Measurements from ENCODE around the gene LIPK. TPM values are rescaled to one million over a fixed set of nuclear protein-coding genes. Genes with fewer than 3 reads are reported as not detected.

LIPK gene
- total RNA-seq, 1 donor: not detected

DNA sequence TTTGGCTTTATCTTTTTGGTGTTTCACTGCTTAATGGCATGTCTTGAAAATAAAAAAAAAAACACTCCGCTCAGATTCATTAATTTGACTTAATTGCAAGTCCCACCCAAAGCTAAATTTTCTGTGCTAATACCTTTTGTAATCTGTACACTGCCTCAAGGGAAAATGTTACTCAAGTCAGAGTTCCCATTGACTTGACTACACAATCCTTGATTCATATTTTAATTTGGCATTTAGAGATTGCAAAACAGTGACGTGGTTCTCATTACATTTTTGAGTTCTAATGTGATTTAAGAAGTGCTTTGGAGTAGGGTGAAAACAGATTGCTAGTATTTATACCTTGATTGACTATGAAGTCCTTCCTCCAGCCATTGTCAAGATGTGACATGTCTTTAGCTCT, 75.2 kb downstream of the LIPK start:
- H3K4me3 ChIP-seq (ENCODE audit: low read depth, low read length): no peak overlapping the region
- TF ChIP-seq, protein P1, sequence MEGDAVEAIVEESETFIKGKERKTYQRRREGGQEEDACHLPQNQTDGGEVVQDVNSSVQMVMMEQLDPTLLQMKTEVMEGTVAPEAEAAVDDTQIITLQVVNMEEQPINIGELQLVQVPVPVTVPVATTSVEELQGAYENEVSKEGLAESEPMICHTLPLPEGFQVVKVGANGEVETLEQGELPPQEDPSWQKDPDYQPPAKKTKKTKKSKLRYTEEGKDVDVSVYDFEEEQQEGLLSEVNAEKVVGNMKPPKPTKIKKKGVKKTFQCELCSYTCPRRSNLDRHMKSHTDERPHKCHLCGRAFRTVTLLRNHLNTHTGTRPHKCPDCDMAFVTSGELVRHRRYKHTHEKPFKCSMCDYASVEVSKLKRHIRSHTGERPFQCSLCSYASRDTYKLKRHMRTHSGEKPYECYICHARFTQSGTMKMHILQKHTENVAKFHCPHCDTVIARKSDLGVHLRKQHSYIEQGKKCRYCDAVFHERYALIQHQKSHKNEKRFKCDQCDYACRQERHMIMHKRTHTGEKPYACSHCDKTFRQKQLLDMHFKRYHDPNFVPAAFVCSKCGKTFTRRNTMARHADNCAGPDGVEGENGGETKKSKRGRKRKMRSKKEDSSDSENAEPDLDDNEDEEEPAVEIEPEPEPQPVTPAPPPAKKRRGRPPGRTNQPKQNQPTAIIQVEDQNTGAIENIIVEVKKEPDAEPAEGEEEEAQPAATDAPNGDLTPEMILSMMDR (IDR thresholded peaks at IDR 0.05; ENCODE audit: insufficient read depth, low read depth, low read length): no peak
- no peak for DNase-seq (ENCODE audit: low read depth)

DNA sequence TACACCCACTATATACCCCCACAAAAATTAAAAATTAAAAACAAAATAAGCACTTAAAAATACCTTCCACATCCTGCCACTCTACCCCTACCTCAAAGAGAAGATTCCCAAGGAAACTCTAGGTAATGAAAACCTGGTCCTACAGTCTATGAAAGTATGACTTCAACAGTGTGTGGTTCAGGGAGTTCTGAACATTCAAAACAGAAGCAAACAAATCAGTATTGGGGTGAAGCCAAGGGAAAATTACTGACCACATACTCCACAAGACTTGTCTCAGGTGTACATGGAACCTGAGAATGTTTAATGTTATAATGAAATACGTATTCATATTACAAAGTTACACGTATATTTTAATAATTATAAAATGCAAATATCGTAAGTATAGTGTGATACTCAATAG, 76.2 kb downstream of the LIPK start:
- TF ChIP-seq, protein P1 (IDR thresholded peaks at IDR 0.05; ENCODE audit: insufficient read depth, low read depth, low read length): no peak
- no peak overlapping the region for H3K4me3 ChIP-seq (ENCODE audit: low read depth, low read length)

DNA sequence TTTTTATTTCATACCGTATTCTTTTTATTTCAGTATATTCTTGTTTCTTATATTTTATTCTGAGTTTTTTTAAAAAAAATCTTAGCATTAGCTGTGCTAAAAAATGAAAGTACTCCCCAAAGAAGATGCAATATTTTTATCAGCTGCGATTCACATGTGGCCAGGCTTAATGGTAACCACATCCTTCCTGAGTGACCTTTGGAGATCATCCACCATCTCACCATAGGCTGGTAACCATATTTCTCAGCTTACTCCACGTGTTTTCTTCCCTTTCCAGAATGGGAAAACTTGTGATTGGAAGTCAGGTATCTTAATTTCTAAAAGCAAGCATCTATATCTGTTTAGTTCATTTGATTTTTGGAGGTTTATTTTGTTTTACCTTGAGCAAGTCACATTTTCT, 77.7 kb downstream of the LIPK start:
- peak; percentile 45 for DNase-seq (ENCODE audit: low read depth)
- no peak overlapping the region for H3K4me3 ChIP-seq (ENCODE audit: low read depth, low read length)
- TF ChIP-seq, protein P1 (IDR thresholded peaks at IDR 0.05; ENCODE audit: insufficient read depth, low read depth, low read length): no peak

More for the DNA sequence above, 76.2 kb downstream of the LIPK start:
- no peak for DNase-seq (ENCODE audit: low read depth)

DNA sequence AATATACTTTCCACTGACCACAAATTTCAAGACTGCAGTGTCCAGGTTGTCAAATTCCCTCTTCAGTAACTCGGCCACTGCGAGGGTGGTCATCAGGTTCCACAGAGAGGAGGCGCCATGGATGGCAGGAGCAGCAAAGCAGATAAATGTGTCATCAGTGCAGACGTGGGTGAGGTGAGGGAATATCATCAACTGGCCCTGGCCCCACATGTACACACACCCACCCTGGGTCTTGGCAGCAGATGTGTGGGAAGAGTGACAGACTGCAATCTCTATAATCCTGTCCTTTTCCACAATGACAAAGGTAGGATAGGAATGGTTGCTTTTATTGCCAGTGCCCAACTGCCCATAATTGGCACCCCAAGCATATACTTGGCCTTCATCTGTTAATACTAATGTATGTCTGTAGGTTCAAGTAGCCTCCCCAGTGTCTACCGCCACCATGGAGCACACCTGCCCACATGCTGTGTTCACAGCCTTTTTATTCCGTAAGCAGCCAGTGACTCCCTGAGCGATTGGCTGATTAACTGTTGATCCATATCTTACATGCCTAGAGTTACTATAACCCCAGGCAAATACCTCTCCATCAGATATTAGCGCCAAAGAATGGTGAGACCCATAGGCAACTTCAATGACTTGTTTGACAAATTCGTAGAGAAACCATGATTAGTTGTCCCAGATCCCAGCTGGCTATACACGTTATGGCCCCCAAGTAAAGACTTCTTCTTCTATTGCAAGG, 80.2 kb downstream of the LIPK start:
- TF ChIP-seq, protein P1 (IDR thresholded peaks at IDR 0.05; ENCODE audit: insufficient read depth, low read depth, low read length): no peak
- no peak overlapping the region for H3K4me3 ChIP-seq (ENCODE audit: low read depth, low read length)
- DNase-seq (ENCODE audit: low read depth): no peak

DNA sequence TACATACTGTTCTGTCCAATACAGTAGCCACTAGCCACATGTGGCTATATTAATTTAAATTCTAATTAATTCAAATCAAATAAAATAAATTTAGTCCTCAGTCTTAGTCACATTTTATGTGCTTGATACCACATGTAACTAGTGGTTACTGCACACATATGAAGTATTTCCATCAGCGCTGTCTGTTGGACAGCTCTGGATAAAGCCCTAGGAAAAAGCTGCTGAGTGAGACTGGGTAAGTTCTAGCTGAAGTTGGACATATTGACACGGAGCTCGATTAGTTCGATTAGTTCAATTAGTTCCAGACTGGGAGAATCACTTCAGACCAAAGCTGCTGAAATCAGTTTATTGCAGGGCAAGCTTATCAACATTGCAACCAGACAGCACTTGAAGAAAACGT, 81.4 kb downstream of the LIPK start:
- DNase-seq (ENCODE audit: low read depth): no peak
- TF ChIP-seq, protein P1 (IDR thresholded peaks at IDR 0.05; ENCODE audit: insufficient read depth, low read depth, low read length): no peak
- no peak overlapping the region for H3K4me3 ChIP-seq (ENCODE audit: low read depth, low read length)

DNA sequence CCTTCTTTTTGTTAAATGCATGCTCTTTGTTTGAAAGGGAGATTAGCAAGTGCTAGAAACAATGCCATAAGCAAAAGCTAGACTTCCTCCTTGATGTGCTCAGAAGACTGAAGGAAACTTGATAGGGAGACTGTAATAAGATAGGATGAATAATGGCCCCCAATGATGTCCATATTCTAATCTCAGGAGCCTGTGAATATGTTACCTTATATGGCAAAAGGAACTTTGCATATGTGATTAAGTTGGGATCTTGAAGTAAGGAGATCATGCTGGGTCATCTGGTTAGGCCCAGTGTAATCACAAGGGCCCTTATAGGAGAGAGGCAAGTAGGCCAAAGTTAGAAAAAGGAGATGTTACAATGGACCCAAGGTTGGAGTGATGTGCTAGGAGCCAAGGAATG, 82.9 kb downstream of the LIPK start:
- DNase-seq (ENCODE audit: low read depth): no peak
- TF ChIP-seq, protein P1 (IDR thresholded peaks at IDR 0.05; ENCODE audit: insufficient read depth, low read depth, low read length): no peak
- H3K4me3 ChIP-seq (ENCODE audit: low read depth, low read length): no peak overlapping the region

DNA sequence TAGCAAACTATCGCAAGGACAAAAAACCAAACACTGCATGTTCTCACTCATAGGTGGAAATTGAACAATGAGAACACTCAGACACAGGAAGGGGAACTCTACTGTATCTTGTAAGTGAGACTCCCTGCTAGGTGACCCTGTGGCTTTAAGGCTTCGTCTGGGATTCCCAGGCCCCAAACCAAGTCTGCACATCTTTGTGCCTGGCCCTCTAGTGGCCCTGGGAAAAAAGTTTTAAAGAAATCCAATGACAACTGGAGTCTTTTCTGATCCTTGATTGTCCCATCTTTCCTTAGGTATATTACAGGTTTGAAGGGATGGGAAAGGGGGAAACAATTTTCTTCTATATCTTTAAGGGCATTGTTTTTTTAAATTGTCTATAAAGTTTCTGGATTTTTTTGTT, 85.9 kb downstream of the LIPK start:
- TF ChIP-seq, protein P1 (IDR thresholded peaks at IDR 0.05; ENCODE audit: insufficient read depth, low read depth, low read length): peak; percentile 55
- peak; percentile 15 for DNase-seq (ENCODE audit: low read depth)
- no peak overlapping the region for H3K4me3 ChIP-seq (ENCODE audit: low read depth, low read length)

Data from fibroblast of villous mesenchyme (primary cell).